B cell (primary cell): ENCODE results near the gene FBXO8.

ENCODE experiments used
- EZH2 ChIP-seq: IDR thresholded peaks from 2 replicates; pipeline ENCODE4 v1.6.1; 2012; ENCODE audit warnings: borderline replicate concordance, low read depth, mild to moderate bottlenecking, moderate library complexity, low read length; ENCODE audit not compliant: insufficient read depth, poor library complexity, severe bottlenecking
- TF ChIP-seq, protein P1 (sequence below): fragments of 200-600 bp; IDR thresholded peaks from one replicate; pipeline ENCODE4 v1.8.0; 2022; ENCODE audit warnings: antibody characterized with exemption, mild to moderate bottlenecking

DNA sequence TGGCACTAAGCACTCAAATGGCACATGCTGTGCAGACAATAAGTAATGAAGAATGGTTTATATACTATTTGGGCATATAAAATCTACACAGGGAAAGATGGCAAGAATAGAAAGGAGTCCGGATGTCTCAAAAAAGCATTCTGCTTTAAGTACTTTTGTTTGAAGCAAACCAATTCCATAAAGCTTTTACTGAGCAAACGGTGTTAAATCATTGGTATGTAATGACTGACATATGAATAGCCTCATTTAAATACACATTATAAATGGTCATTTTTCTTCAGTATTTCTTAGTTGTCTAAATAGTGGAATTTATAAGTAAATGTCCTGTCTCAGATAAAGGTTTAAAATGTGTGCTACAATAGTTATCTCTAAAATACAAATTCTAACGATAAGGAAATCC lies 6.0 kb downstream of the FBXO8 start:
- TF ChIP-seq, protein P1, sequence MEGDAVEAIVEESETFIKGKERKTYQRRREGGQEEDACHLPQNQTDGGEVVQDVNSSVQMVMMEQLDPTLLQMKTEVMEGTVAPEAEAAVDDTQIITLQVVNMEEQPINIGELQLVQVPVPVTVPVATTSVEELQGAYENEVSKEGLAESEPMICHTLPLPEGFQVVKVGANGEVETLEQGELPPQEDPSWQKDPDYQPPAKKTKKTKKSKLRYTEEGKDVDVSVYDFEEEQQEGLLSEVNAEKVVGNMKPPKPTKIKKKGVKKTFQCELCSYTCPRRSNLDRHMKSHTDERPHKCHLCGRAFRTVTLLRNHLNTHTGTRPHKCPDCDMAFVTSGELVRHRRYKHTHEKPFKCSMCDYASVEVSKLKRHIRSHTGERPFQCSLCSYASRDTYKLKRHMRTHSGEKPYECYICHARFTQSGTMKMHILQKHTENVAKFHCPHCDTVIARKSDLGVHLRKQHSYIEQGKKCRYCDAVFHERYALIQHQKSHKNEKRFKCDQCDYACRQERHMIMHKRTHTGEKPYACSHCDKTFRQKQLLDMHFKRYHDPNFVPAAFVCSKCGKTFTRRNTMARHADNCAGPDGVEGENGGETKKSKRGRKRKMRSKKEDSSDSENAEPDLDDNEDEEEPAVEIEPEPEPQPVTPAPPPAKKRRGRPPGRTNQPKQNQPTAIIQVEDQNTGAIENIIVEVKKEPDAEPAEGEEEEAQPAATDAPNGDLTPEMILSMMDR: no peak
- TF ChIP-seq EZH2: no peak
